NCI-H460 (cell line): ENCODE measurements around the gene EGFL7. TPM values are rescaled to one million over a fixed set of nuclear protein-coding genes. Genes with fewer than 3 reads are reported as not detected.
"Not testable (repeated sequence)": the region's sequence is repeated elsewhere in the genome, so short reads cannot be mapped to it uniquely, and the experiment has no call there.

Experiments used
- DNase-seq: peaks from one replicate; pipeline ENCODE4 v3.0.0-alpha.2; 2016; ENCODE audit warnings: low read depth; ENCODE audit errors: extremely low read depth
- total RNA-seq: library from RNA; depleted of rRNA; stranded (reverse); fragments of >200 nt; shearing (Covaris generic); gene quantifications from 2 replicates; pipeline ENCODE4 v1.2.3, GENCODE V29; 2014

The EGFL7 gene
- total RNA-seq, 1 experiment from 2014 or later = 51.7 TPM

DNA sequence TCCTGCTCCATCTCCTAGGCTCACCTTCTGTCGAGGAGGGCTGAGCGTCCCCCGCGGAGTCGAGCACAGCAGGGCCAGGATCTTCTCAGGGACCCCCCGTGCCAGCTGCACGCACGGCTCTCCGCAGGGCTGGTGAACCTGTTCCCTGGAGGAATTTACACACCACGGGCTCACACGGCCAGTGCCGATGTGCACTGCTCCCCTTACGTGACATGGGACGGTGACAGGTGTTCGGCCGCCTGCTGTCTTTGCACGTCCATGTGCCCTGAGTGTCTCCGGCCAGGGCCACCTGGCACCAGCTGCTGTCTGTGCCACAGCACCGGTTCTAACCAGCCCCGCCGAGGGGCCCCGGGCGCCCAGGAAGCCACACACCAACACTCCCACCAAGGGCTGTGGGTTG is 33.2 kb downstream of the EGFL7 start:
- DNase-seq = no peak

DNA sequence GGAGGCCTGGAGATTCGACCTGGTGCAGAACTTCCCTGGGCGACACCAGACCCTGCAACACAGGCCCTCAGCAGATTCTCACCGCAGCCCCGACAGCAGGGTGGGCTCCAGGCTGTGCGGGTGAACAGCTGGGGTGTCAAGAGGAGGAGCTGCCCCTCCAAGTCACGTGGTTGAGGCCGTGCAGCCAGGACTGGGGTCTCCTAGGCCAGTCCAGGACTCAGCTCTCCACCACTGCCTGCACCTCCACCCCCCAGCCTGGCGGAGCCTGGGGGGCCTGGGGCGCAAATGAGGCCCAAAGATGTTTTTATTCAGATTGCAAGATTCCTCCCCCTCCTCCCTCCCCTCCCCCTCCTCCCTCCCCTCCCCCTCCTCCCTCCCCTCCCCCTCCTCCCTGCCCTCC is 33.8 kb downstream of the EGFL7 start:
- DNase-seq = no peak

DNA sequence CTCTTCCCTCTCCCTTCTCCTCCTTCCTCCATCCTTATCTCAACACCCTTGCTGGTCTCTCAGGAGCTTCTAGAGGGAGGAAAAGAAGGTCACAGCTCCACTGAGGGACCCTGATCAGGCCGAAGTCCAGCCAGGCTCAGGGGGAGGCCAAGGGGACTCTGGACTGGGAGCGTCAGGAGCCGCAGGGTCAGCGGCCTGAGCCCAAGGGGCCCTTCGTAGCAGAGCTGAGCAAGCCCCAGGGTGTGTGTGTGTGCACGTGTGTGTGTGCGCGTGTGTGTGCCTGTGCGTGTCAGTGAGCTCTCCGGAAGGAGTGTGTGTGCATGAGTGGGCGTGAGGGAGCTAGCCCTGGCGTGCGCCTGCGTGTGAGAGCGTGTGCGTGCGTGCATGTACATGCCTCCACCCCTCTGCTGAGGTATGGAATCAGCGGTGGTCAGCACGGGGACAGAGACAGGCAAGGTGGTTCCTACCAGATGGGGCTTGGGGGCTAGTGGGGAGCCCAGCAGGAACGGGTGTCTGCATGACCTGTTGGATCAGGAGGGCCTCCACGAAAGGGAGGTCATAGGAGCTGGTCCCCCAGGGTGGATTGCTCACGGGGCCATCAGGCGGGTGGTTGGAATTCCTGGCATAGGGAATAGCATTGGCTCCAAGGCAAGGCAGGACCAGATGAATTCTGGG is 34.6 kb downstream of the EGFL7 start:
- DNase-seq = no peak

DNA sequence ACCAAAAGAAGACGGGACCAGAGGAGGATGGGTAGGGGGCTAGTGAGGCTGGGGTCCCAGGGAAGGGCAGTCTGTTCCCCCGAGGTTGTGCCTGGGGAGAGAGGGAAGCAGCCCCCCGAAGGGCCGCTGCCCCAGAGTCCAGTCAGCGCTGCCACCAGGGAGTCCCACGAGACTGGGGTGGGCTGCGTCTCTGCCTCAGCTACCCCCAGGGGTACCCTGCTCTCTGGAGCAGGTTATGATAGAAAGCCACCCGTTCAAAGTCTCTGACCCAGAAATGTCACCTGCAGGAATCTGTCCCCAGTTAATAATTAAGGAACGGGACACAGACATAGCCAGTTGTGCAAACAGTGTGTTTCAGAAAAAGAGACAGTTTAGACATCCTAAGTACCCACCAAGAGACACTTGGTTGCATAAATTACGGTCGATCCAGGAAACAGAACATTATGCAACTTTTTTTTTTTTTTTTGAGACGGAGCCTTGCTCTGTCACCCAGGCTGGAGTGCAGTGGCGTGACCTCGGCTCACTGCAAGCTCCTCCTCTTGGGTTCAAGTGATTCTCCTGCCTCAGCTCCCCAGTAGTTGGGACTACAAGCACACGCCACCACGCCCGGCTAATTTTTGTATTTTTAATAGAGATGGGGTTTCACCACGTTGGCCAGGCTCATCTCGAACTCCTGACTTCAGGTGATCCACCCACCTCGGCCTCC is 35.3 kb downstream of the EGFL7 start:
- DNase-seq = no peak

DNA sequence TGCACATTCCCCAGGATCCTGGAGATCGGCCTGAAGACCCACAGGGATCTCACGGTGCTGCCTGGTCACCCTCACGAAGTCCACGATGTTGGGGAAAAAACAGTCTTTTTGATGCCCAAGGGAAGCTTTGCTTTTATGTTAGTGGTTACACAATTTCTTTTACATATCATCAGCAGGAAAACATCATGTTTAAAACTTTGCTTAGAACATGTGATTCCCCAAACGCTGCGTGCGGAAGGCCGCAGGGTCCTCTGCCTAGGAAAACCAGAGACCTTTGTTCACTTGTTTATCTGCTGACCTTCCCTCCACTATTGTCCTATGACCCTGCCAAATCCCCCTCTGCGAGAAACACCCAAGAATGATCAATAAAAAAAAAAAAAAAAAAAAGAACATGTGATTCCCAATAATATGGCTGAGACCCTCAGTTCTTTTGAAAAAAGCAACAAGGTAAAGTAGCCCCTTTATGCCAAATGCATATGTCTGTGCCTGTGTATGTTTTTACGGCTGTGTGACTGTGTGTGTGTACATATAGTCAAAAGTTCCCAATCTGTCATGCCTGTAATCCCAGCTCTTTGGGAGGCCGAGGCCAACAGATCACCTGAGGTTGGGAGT is 36.0 kb downstream of the EGFL7 start:
- no peak for DNase-seq

DNA sequence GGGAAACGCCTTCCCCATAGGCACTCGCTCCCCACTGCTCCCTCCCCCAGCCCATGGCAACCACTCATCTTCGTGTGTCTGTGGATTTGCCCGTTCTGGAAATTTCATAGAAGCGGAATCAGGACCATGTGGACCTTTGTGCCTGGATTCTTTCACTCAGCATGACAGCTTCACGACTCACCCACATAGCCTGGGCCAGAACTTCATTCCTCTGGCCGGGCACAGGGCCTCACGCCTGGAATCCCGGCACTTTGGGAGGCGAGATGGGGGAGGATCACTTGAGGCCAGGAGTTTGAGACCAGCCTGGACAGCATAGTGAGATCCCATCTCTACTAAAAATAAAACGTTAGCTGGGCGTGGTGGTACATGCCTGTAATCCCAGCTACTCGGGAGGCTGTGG is 37.6 kb downstream of the EGFL7 start:
- DNase-seq = no peak

DNA sequence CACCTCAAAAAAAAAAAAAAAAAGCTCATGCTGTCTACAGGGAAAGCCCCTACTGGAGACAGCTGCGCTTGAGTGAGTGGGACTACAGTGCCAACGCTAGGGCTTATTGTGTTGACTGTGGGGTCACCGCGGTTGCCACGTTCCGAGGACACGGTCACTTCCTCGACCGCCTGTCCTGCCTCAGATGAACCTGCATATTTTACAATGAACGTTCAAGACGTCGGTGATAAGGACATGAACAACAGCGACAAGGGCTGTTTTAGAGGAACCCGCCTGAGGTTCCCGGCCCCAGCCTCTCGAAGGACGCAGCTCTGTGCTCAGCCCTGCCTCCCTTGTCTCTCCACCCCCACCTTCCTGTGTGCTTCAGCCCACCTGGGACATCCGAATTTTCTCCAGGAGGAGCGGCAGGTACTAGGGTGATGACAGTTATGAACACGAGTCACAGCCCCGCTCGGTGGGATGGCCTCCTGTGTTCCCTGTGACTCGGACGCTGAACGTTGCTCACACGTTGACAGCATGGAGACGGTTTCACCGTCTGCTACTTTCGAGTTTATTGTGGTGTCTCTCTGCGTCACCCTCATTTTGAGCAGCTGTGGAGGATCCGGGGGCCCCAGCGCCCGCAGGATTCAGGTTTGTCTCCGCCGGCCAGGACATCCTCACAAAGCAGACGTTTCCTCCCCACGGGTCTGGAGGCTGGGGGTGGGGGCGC is 38.4 kb downstream of the EGFL7 start:
- no peak for DNase-seq

DNA sequence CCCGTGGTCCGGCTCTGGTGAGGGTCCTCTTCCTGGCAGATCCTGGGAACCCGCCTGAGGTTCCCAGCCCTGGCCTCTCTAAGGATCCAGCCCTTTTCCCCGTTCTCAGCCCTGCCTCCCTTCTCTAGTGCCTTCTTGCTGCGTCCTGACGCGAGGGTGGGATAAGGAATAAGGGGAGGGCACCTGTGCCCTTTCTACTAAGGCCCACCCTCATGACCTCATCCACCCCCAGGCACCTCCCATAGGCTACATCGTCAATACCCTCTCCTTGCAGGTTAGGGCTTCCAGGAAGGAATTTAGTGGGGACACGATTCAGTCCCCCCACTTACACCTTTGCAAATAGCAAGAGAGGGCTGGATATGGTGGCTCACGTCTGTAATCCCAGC is 38.9 kb downstream of the EGFL7 start:
- DNase-seq = no peak

DNA sequence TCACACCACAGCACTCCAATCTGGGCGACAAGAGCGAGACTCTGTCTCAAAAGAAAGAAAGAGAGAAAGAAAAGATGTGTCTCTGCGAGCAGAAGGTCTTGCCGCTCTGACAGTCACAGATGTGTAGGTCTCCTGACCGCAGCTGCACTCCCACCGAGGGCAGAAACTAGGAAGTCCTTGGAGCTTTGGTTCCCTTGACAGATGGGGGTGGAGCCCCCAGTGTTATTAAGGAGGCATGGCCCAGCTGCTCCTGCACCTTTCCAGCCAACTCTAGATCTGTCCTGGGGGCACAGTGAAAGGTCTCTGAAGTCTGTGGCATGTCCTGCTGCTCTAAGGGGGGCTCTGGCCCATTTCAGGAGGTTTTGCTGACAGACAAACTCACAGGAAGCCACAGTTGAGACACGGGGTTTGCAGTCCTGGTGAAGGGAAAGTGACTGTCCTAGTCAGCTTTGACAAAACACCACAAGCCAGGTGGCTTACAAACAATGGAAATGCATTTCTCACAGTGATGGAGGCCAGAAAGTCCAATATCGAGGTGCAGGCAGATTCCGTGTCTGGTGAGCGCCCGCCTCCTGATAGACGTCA is 40.7 kb downstream of the EGFL7 start:
- no peak for DNase-seq

DNA sequence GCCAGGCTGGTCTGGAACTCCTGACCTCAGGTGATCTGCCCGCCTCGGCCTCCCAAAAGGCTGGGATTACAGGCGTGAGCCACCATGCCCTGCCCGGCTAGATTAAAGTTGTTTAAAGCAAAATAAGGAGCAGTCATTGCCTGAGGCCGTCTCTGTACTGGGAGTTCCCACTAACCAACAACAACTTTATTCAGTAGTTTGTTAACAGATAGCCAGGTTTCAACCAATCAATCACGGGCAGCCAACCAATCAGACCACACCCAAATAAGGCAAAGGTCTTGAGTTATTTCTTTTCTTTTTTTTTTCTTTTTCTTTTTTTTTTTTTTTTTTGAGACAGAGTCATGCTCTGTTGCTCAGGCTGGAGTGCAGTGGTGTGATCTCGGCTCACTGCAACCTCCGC is 42.0 kb downstream of the EGFL7 start:
- DNase-seq = not testable (repeated sequence)

DNA sequence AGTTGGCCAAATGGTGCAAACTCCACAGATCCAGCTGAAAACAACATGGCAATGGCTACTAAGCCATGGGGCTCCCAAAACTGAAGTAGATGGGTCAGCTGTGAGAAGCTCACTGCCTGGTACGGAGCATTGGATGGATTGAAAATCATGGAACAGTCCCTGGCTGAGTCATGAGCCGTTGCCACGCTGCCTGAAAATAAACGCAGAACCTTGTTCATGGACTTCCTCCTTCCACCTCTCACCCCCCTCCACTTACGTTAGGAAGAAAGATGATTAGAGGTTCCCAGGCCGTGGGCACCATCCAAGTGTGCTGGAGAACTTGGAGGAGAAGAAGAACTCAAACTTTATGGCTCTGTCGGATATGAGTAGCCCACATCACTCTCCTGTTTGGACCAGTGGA is 42.8 kb downstream of the EGFL7 start:
- no peak for DNase-seq

DNA sequence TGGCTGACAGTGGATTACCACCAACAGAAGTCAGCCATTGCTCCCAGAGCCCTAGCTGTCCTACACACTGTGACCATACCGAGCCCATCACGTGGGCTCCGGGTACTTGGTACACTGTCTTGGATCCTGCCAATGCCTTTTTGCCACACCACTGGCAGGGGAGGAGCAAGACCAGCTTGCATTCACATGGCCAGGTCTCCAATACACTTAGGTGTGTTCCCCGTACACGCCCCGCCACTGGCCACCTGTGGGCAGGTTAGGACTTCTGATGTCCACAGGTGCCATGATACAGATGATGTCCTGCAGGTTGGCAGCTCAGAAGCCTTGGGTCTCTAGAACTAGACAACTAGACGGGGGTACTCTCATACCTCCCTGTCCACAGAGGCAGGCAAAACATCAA is 44.3 kb downstream of the EGFL7 start:
- DNase-seq = no peak

DNA sequence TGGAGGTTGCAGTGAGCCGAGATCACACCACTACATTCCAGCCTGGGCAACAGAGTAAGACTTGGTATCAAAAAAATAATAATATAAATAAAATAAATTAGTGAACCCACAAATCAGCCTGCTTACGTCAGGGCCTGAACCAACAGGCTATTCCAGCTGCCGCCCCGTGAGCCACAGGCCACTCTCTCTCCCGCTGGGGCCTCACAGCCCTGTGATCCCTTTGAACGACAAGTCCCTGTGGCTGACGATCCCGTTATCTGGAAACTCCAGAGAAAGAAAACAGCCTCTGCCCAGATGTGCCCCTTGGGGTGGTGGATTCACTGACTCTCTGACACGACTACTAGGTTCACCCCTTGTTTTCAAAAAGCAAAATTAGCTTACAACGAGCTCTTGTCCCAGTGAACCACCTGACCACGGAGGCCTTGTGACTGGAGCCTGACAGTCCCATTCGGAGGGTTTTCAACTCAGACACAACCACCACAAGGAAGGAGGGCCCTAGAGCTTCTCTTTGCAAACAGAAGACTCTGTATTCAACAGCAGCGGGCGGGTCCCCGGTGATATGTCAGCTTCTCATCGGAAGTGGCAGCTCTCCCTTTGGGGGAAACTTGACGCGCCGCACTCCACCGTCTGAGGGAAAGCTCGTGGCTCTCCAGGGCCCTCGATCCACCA is 45.3 kb downstream of the EGFL7 start:
- no peak for DNase-seq

DNA sequence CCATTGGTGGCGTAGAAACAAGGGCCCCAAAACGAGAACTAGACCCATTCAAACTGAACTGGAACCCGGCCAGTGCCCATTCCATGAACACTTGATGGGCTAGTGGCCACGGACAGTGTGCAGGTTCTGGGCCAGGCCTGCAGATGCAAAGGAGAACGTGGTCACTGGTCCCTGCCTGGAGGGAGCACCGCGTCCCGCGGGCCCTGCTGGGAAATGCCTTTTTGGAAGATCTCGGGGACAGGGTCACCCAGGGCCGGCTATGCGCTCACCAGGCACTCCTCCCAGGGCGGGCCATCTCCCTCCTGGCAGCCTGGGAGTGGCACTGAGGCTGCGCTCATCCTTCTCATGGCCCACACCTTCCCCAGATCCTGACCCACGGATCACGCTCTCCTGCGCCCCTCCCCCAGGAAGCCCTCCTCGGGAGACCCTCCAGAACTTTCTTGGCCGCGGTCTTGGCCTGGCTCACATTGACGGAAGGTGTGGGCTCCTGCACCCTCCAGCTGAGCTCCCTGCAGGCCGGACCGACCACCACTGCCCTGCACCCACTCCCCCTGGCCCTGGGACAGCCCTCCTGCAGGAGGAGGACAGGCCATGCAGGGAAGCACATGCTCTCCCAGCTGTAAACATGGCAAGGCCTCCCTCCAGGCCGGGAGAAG is 46.9 kb downstream of the EGFL7 start:
- DNase-seq = no peak

DNA sequence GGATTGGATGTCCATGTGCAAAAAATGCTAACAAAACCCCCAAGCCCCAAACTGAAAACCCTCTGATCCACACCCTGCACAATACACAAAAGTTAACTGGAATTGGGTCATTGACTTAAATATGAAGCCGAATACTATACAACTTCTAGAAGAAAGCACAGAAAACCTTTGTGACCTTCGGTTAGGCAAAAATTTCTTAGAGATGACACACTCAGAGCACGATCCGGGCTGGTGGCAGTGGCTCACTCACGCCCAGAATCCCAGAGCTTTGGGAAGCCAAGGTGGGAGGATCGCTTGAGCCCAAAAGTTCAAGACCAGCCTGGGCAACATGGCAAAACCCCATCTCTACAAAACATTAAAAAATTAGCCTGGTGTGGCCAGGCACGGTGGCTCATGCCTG is 47.8 kb downstream of the EGFL7 start:
- no peak for DNase-seq

DNA sequence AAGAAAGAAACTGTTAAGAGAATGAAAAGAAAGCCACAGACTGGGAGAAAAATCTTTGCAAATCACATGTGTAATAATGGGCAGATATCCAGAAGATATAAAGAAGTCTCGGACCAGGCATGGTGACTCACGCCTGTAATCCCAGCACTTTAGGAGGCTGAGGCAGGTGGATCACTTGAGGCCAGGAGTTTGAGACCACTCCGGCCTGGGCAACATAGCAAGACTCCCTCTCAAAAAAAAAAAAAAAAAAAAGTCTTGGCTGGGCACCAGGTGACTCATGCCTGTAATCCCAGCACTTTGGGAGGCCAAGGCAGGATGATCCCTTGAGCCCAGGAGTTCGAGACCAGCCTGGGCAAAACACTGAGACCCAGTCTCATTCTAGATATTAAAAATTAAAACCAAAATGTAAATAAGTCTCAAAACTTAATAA is 48.5 kb downstream of the EGFL7 start:
- not testable (repeated sequence) for DNase-seq

DNA sequence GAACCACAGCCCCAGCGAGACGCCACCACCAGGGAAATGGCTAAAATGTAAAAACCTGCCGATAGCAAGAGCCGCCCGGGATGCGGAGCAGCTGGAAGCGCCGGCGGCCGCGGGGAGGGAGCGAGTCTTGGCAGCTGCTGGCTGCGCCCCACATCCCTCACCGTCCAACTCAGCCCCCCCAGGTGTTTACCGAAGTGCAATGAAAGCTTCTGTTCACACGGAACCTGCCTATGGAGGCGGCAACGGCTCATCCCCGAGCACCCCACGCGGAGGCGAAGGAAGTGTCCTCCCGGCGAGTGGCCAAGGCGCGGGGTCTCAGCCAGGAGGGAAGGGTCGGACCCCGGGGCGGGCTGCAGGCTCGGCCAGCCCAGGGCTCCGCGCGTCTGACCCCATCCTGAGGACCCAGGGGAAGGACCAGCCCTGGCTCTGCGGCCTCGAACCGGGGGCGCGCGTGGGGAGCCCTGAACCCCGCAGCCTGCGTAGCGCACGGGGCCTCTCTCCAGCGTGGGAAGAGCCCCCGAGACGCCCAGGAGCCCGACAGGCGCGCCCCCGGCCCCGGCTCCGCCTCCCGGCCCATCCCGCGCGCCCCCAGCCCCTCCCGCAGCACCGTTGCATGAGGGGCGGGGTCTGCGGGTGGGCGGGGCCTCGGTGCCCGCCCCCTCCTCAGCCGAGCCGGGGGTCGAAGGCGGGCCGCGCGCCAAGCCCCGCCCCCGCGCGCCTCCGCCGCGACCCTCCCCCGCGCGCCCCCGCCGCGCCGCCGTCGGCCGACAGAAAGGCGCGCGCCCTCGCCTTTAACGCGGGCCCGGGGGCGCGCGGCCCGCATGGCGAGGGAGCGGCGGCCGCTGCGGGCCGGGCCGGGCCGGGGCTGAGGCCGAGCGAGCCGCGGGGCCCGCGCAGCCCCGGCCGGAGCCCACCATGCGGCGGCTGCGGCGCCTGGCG is 49.3 kb downstream of the EGFL7 start, which contains the start of gene DIPK1B:
TSS of gene DIPK1B (plus strand) at position 822 of the 939 bp plus-strand sequence. CDS start at position 916, 94 bp downstream.
- DNase-seq = no peak

DNA sequence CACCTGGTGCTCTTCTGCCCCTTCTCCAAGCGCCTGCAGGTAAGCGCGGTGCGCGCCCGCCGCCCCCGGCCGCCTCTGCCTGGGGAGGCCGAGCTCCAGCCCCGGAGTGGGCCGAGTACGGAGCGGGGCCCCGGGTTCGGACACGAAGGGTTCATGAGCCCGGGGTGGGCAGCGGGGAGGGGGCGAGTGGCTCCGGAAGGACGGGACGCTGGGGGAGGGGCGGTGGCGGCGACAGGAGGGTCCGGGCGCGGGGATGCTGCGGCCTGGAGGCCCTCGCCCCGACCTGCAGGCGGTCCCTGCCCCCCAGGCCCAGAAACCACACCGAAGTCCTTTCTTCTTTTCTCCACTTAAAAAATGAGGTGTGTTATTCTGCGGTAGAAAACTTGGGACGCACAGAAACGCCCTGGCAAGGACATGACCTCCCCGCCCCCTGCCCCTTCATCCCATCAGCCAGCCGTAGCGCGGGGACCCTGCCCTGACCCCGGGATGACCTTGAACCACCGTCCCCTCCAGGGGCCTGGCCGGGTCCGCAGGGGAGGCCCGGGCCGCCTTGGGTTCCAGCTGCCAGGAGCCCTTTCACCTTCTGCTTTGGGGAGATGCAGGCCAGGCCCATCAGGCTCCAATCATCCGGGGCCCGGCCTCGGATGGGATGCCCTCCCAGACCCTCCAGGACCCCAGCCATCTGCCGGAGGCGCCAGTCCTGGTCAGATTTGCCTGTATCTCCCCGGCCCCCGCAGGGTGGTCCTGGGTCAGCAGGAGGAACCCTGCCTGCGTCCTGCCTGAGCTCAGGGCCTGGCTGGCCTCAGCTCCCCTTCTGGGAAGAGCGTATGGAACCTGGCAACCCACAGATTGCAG is 50.2 kb downstream of the EGFL7 start:
- no peak for DNase-seq
